ENCODE measurements around the gene DDIT4. TPM values are rescaled to one million over a fixed set of nuclear protein-coding genes. Genes with fewer than 3 reads are reported as not detected.

Gene DDIT4
- total and polyA plus RNA-seq, 9 of the 15 experiments (the other 6 are each of a cell fraction or from before 2014, with no cell fraction given): 8.2 to 675 (median 159) TPM

- TF ChIP-seq ADNP (tag; IDR thresholded peaks at IDR 0.05) (no peak), ZFP91 (CRISPR knock-in tag; IDR thresholded peaks at IDR 0.05) (no peak), ZNF707 (CRISPR knock-in tag; conservative IDR thresholded peaks at IDR 0.05) (no peak), PCBP2 (IDR thresholded peaks at IDR 0.05; ENCODE audit: low read depth, low read length, poor library complexity, severe bottlenecking) (no peak), FOSL1 (tag; conservative IDR thresholded peaks at IDR 0.05) (no peak), ILK (tag; IDR thresholded peaks at IDR 0.05; ENCODE audit: borderline replicate concordance, low read depth) (no peak), MTA3 (IDR thresholded peaks at IDR 0.05; ENCODE audit: borderline replicate concordance) (peak; percentile 88; the same call in 1 of the 2 replicates), THAP12 (CRISPR knock-in tag; IDR thresholded peaks at IDR 0.05) (no peak), SMARCA4 (IDR thresholded peaks at IDR 0.05) (peak; percentile 47), PHF8 (IDR thresholded peaks at IDR 0.05; ENCODE audit: borderline replicate concordance, low read length) (peak; percentile 52; the same call in 1 of the 2 replicates), U2AF2 (optimal IDR thresholded peaks at IDR 0.05; ENCODE audit: low read depth, low read length) (no peak), ZBTB26 (CRISPR knock-in tag; IDR thresholded peaks at IDR 0.05) (no peak), ARHGAP35 (IDR thresholded peaks at IDR 0.05; ENCODE audit: partially characterized antibody) (no peak), E4F1 (CRISPR knock-in tag; IDR thresholded peaks at IDR 0.05; ENCODE audit: borderline replicate concordance) (no peak), COPS2 (conservative IDR thresholded peaks at IDR 0.05) (no peak), NFE2L1 (tag; IDR thresholded peaks at IDR 0.05; ENCODE audit: borderline replicate concordance, low read depth) (no peak), FOXA1 (IDR thresholded peaks at IDR 0.05; ENCODE audit: borderline replicate concordance) (no peak), SUPT5H (IDR thresholded peaks at IDR 0.05) (peak; percentile 39; the same call in 1 of the 2 replicates), TCF7L2 (IDR thresholded peaks at IDR 0.05; ENCODE audit: low read depth, low read length) (no peak)
These were observed 18.7 kb upstream of the DDIT4 start (continued) for GRCh38 chr10:72254813-72255568.
